NCI-H2081 treated with DMSO at 0.1 percent for 48 hours (cell line): Measurements from ENCODE around the gene DENND6B.

Experiments used
- DNase-seq: peaks from one replicate; lab custom pipeline; 2025; lab: John Stamatoyannopoulos, UW

DENND6B gene

GRCh38 chr22:50316114-50317065, 10.4 kb downstream of the DENND6B start:
- DNase-seq: no peak

- no peak for DNase-seq
These were observed 11.3 kb downstream of the DENND6B start for GRCh38 chr22:50315289-50316113.

- DNase-seq: no peak
These were observed 12.1 kb downstream of the DENND6B start for GRCh38 chr22:50314455-50315288.

- no peak for DNase-seq
These were observed 12.7 kb downstream of the DENND6B start for GRCh38 chr22:50314081-50314454.

GRCh38 chr22:50313600-50313999, 13.2 kb downstream of the DENND6B start:
- DNase-seq: no peak

- no peak for DNase-seq
These were observed 13.8 kb downstream of the DENND6B start for GRCh38 chr22:50313021-50313420.

GRCh38 chr22:50312371-50312770, 14.4 kb downstream of the DENND6B start:
- no peak for DNase-seq

- DNase-seq: no peak
These were observed 15.0 kb downstream of the DENND6B start for GRCh38 chr22:50311606-50312351.

GRCh38 chr22:50310949-50311444, 15.8 kb downstream of the DENND6B start:
- no peak for DNase-seq

GRCh38 chr22:50310031-50310722, 16.6 kb downstream of the DENND6B start:
- no peak for DNase-seq

GRCh38 chr22:50309601-50309991, 17.2 kb downstream of the DENND6B start:
- DNase-seq: no peak

- no peak for DNase-seq
These were observed 17.7 kb downstream of the DENND6B start for GRCh38 chr22:50308986-50309600.

- no peak for DNase-seq
These were observed 18.2 kb downstream of the DENND6B start for GRCh38 chr22:50308597-50308935.

- no peak for DNase-seq
These were observed 18.8 kb downstream of the DENND6B start for GRCh38 chr22:50307890-50308596.

- no peak for DNase-seq
These were observed 19.8 kb downstream of the DENND6B start, which contains the start of gene PLXNB2 for GRCh38 chr22:50306753-50307749. Gene PLXNB2, minus strand, starts transcription at chr22:50307646. Its CDS starts 17,062 bp downstream, at chr22:50290584.

GRCh38 chr22:50305923-50306566, 20.8 kb downstream of the DENND6B start:
- DNase-seq: no peak

- no peak for DNase-seq
These were observed 21.4 kb downstream of the DENND6B start for GRCh38 chr22:50305393-50305922.
